Heart right ventricle (tissue), 16 donors: ENCODE results near the gene PSMB9. TPM values are rescaled to one million over a fixed set of nuclear protein-coding genes. Genes with fewer than 3 reads are reported as not detected.

Experiments used
- ATAC-seq, 8 donors: fragments of 200-7000 bp; cut with Tn5 transposase; one replicate each; pipeline ENCODE4 v1.9.1; 2020; ENCODE audit warnings: mild to moderate bottlenecking in 8 of 8, moderate library complexity in 8 of 8, moderate number of reproducible peaks in 1 of 8
- DNase-seq, 2 donors: peaks; one replicate each; pipeline ENCODE4 v3.0.0-alpha.2; 2020
- H3K27ac ChIP-seq, 10 donors: fragments of 200-600 bp; sonication (generic) in 2 of 10; one replicate each; pipeline versions ENCODE4 v1.5.0 to v1.8.0; 2020 to 2022; ENCODE audit warnings: mild to moderate bottlenecking in 3 of 10
- H3K27me3 ChIP-seq, 7 donors: fragments of 200-600 bp; one replicate each; pipeline ENCODE4 v1.8.0; 2021 to 2022; ENCODE audit warnings: mild to moderate bottlenecking in 2 of 7
- H3K36me3 ChIP-seq, 9 donors: fragments of 200-600 bp; sonication (generic) in 1 of 9; one replicate each; pipeline versions ENCODE4 v1.5.0 to v1.8.0; 2020 to 2022; ENCODE audit warnings: mild to moderate bottlenecking in 2 of 9
- H3K4me1 ChIP-seq, 9 donors: fragments of 200-600 bp; sonication (generic) in 1 of 9; one replicate each; pipeline versions ENCODE4 v1.5.0 to v1.8.0; 2020 to 2022; ENCODE audit warnings: mild to moderate bottlenecking in 4 of 9
- H3K4me3 ChIP-seq, 10 donors: fragments of 200-600 bp; sonication (generic) in 2 of 10; one replicate each; pipeline versions ENCODE4 v1.5.0 to v1.8.0; 2020 to 2022; ENCODE audit warnings: mild to moderate bottlenecking in 7 of 10, moderate library complexity in 2 of 10
- H3K9me3 ChIP-seq, 11 donors: fragments of 200-600 bp in 10 of 11; sonication (generic) in 2 of 11; one replicate each; pipeline versions ENCODE4 v1.5.0 to v1.8.0; 2013 to 2022; ENCODE audit warnings: mild to moderate bottlenecking in 2 of 11, control low read depth in 1 of 11, moderate library complexity in 1 of 11
- WGBS, 2 donors: extraction: QIAGEN DNeasy Blood & Tissue Kit; methylation state at CpG; one replicate each; pipeline ENCODE4 v1.1.7; 2013; ENCODE audit warnings: inconsistent platforms in 1 of 2; 5-methylcytosine and 5-hydroxymethylcytosine counted together
- intact Hi-C, 10 donors: fragments of 100-400 bp; cut with DNase I; formaldehyde crosslinking; loops; one replicate each; pipeline versions ENCODE4 v1.11.1 to v1.14.2; 2022
- polyA plus RNA-seq, 2 donors: library from polyadenylated mRNA; stranded (reverse); fragments of 200-250 nt; gene quantifications; one replicate each; pipeline ENCODE4 v1.2.3, GENCODE V29; 2013
- total RNA-seq, 10 donors: library from RNA; stranded (reverse); fragmentation: NEBNext Ultra II Directional in 3 of 10; extraction: Animal tissue kit (Norgen Biotek cat#: 25700) in 3 of 10; gene quantifications; one replicate each; pipeline versions ENCODE4 v1.2.1 to v1.2.4, GENCODE V29; 2021 to 2023
- TF ChIP-seq, protein P1 (sequence below), 9 donors: fragments of 200-600 bp; sonication (generic) in 2 of 9; IDR thresholded peaks; one replicate each; pipeline versions ENCODE4 v1.5.0 to v1.8.0; 2021 to 2022; ENCODE audit warnings: antibody characterized with exemption in 9 of 9, mild to moderate bottlenecking in 5 of 9, moderate library complexity in 1 of 9
- donor health status: Arrhythmogenic right ventricular cardiomyopathy.
- donor health status: ischemic (EF 13 %, LVEDD 7.1; RV severe dilation, severe dysfunction).
- donor health status: healthy with polysubstance abuse.
- donor health status: DM: no; HTN: yes; CAD: no.
- donor health status: DM: no; HTN: no; CAD: no.
- donor health status: ischemic (EF 25% LVEDD 6.9; RV normal size, moderate dysfunction).
- donor health status: ischemic (EF 25% LVEDD 5.7; RV mildly dilated, moderate dysfunction).
- donor health status: healthy.
- donor health status: DM: yes; HTN: yes; CAD: no.
- donor health status: Ischemic cardiomyopathy.
- donor health status: ischemic (EF 35%, LVEDD 5.7; RV mildly dilated, moderate dysfunction).
- donor health status: nonischemic (EF 11% LVEDD 7.7; RV severe dilation, severe dysfunction).
- donor health status: DM: yes; HTN: yes; CAD: no.
- donor health status: PGD.
- donor health status: ischemic (EF 29% LVEDD 5.4; RV normal size, mild dysfunction).
- donor health status: nonischemic (EF 23%, LVEDD 6.1; RV moderate dilation, normal function).

Gene PSMB9
- total and polyA plus RNA-seq, 12 donors: 10.0 to 198 (median 16.5) TPM

- Histone ChIP-seq H3K27me3 (no peaks in the 10 kb centered on the region), H3K27ac (peak overlapping the region in 1 of 10 donors; percentile 31), H3K4me1 (peaks cover 5 to 79% (median 37%) of the 10 kb centered on the region in 9 donors), H3K36me3 (peaks cover 0 to 75% (median 49%) of the 10 kb centered on the region in 9 donors), H3K4me3 (no peak overlapping the region), H3K9me3 (no peaks in the 10 kb centered on the region)
- WGBS, 2 donors: 78 to 79% methylated on average over 6 of the region's 6 CpGs
- intact Hi-C loops: no loop called here
- TF ChIP-seq, protein P1, sequence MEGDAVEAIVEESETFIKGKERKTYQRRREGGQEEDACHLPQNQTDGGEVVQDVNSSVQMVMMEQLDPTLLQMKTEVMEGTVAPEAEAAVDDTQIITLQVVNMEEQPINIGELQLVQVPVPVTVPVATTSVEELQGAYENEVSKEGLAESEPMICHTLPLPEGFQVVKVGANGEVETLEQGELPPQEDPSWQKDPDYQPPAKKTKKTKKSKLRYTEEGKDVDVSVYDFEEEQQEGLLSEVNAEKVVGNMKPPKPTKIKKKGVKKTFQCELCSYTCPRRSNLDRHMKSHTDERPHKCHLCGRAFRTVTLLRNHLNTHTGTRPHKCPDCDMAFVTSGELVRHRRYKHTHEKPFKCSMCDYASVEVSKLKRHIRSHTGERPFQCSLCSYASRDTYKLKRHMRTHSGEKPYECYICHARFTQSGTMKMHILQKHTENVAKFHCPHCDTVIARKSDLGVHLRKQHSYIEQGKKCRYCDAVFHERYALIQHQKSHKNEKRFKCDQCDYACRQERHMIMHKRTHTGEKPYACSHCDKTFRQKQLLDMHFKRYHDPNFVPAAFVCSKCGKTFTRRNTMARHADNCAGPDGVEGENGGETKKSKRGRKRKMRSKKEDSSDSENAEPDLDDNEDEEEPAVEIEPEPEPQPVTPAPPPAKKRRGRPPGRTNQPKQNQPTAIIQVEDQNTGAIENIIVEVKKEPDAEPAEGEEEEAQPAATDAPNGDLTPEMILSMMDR (IDR thresholded peaks at IDR 0.05): no peak
- ATAC-seq (no peak), DNase-seq (no peak)
Observed at GRCh38 chr6:32849126-32849525, 4.9 kb upstream of the PSMB9 start.

DNA sequence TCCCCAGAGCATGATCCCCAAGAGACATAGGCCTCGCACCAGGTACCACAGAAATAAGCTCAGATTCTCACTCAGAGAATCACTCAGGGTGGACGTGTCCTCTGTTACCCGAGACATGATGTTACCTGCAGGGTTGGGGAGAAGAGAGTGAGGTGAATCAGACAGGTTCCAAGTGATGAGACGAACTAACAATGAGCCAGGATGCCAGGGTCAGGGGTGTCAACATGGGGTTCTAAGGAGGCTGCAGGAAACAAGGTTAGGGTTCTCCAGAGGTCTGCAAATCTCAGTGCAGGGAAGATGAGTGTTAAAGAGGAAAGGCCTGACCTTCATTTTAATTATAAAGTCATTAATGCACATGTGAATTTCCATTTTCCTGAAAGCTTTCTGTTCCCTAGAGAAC lies 3.0 kb upstream of the PSMB9 start:
- peak overlapping the region in 1 of 10 donors; percentile 95 for H3K4me3 ChIP-seq
- H3K27ac ChIP-seq: peak overlapping the region in 3 of 10 donors; percentile 95 to 99 (median 98)
- TF ChIP-seq, protein P1 (IDR thresholded peaks at IDR 0.05): no peak
- no peaks in the 10 kb centered on the region for H3K27me3 ChIP-seq
- no peaks in the 10 kb centered on the region for H3K9me3 ChIP-seq
- DNase-seq: no peak
- 88 to 92% methylated on average over 4 of the region's 4 CpGs for WGBS, 2 donors
- H3K36me3 ChIP-seq: peaks cover 0 to 62% (median 43%) of the 10 kb centered on the region in 9 donors
- H3K4me1 ChIP-seq: peaks cover 0 to 80% (median 45%) of the 10 kb centered on the region in 9 donors
- no peak for ATAC-seq
- intact Hi-C loops: no loop called here

DNA sequence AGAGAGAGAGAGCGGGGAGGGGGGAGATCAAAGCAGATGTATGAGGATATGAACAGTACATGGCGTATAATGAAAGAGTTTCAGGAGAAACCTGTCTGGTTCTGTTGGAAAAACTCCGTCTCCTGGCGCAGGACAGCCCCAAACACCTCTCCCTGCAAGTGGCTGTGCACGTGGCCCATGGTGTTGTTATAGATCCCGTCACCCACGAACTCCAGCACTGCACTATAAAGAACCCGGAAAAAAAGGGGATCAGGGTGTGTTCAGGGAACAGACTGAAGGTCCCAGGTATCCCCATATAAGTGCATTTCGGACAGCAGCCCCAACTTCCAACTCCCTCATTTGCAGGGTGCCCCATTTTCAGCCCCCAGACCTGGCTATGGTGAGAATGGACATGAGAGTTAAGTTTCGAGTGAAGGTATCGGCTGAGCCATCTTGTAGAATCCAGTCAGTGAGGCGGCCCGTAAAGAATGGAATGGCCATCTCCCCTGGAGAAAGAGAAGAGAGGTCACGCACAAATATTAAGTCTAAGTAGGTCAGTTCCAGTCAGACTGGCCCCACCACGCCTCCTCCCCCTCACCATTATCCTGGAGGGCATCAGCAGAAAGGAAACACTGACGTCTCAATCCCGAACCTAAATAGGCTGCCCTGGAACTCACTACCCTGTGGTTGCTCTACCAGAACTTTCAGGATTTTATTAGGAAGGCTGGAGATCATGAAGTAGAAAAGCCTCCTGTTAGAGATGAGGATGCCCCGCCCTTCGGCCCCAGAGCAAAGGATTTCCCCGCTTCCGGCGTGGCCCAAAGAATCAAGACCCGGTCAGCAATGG lies 1.8 kb upstream of the PSMB9 start:
- 42 to 53% methylated on average over 23 of the region's 23 CpGs for WGBS, 2 donors
- Histone ChIP-seq H3K4me1 (peaks cover 0 to 79% (median 36%) of the 10 kb centered on the region in 9 donors), H3K36me3 (peaks cover 0 to 62% (median 31%) of the 10 kb centered on the region in 9 donors), H3K9me3 (no peaks in the 10 kb centered on the region), H3K4me3 (peak overlapping the region; percentile 67 to 99 (median 92)), H3K27me3 (no peaks in the 10 kb centered on the region), H3K27ac (peak overlapping the region; percentile 95 to 99 (median 98))
- DNase-seq (peak in 1 of 2 donors; percentile 52), ATAC-seq (peak in 2 of 8 donors; percentile 6 to 7)
- intact Hi-C loops: loop anchor here in 4 of 10 donors (1.0 to 2.0 kb wide), 2 partner anchors 8 to 13 kb away; partner anchors contain the start of genes TAP2 (in 3 of the 4) and PSMB8 (in 1 of the 4)
- TF ChIP-seq, protein P1 (IDR thresholded peaks at IDR 0.05): no peak

DNA sequence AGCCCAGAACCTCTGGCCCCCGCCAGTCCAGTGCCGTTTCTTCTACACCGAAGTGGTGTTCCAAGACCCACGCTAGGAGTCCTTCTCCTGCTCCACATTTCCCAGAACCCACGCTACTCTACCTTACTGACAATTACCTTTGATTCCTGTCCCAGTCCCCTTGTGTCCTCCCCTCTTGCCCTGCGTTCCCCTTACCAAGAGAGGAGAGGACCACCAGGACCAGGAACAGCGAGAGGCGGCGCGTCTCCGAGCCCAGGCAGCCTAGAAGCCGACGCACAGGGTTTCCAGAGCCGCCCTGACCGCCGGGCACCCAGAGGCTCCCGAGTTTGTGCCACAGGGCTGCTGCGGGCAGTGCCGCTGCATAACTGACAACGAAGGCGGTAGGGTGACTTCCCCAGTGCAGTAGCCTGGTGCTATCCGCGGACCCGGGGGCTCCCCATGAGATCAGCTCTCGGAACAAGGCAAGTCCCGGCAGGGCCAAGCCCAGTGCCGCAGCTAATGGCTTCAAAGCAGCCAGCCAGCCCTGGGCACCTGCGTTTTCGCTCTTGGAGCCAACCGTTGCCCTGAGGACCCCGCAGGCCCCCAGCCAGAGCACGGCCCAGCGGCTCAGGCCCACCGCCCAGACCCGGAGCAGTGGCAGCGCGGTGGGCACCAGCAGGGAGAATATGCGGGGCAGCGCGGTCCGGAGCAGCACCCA lies 1.0 kb upstream of the PSMB9 start:
- peaks cover 0 to 62% (median 25%) of the 10 kb centered on the region in 9 donors for H3K36me3 ChIP-seq
- H3K27me3 ChIP-seq: no peaks in the 10 kb centered on the region
- TF ChIP-seq, protein P1 (IDR thresholded peaks at IDR 0.05): no peak
- intact Hi-C loops: loop anchor here in 5 of 10 donors (1.0 to 2.0 kb wide), 2 partner anchors 9 to 14 kb away; partner anchors contain the start of genes TAP2 (in 3 of the 5) and PSMB8 (in 2 of the 5)
- H3K4me1 ChIP-seq: peaks cover 0 to 79% (median 30%) of the 10 kb centered on the region in 9 donors
- peak overlapping the region; percentile 95 to 99 (median 98) for H3K27ac ChIP-seq
- peak; percentile 18 to 69 (median 31) for ATAC-seq
- peak in 1 of 2 donors; percentile 34 for DNase-seq
- 0 to 1% methylated on average over 41 of the region's 41 CpGs for WGBS, 2 donors
- H3K4me3 ChIP-seq: peak overlapping the region; percentile 67 to 99 (median 92)
- no peaks in the 10 kb centered on the region for H3K9me3 ChIP-seq
